ENCODE results near the gene S1PR2.
"Not testable (repeated sequence)": the region's sequence is repeated elsewhere in the genome, so short reads cannot be mapped to it uniquely, and the experiment has no call there.

S1PR2 gene

GRCh38 chr19:10201176-10201575, 30.0 kb downstream of the S1PR2 start:
- Histone ChIP-seq H3K27ac (ENCODE audit: low read depth, low read length) (no peak overlapping the region), H3K4me1 (ENCODE audit: control insufficient read depth, insufficient read depth, low read length) (peaks cover 7% of the 10 kb centered on the region; the same call in 1 of the 2 replicates)

GRCh38 chr19:10200101-10200500, 31.0 kb downstream of the S1PR2 start:
- not testable (repeated sequence) for H3K4me1 ChIP-seq (ENCODE audit: control insufficient read depth, insufficient read depth, low read length); H3K27me3 ChIP-seq (ENCODE audit: control insufficient read depth, insufficient read depth, low read length); H3K9me3 ChIP-seq (ENCODE audit: control insufficient read depth, insufficient read depth, low read depth, low read length); H3K27ac ChIP-seq (ENCODE audit: low read depth, low read length); H3K9ac ChIP-seq (ENCODE audit: low read length); H3K36me3 ChIP-seq (ENCODE audit: control insufficient read depth, insufficient read depth, low read length); H3K4me3 ChIP-seq (ENCODE audit: low read depth, low read length)

More at GRCh38 chr19:10201176-10201575, 30.0 kb downstream of the S1PR2 start:
- no peaks in the 10 kb centered on the region for H3K27me3 ChIP-seq (ENCODE audit: control insufficient read depth, insufficient read depth, low read length)
- H3K36me3 ChIP-seq (ENCODE audit: control insufficient read depth, insufficient read depth, low read length): no peaks in the 10 kb centered on the region
- H3K9ac ChIP-seq (ENCODE audit: low read length): no peak overlapping the region
- no peaks in the 10 kb centered on the region for H3K9me3 ChIP-seq (ENCODE audit: control insufficient read depth, insufficient read depth, low read depth, low read length)
- no peak overlapping the region for H3K4me3 ChIP-seq (ENCODE audit: low read depth, low read length)

DNA sequence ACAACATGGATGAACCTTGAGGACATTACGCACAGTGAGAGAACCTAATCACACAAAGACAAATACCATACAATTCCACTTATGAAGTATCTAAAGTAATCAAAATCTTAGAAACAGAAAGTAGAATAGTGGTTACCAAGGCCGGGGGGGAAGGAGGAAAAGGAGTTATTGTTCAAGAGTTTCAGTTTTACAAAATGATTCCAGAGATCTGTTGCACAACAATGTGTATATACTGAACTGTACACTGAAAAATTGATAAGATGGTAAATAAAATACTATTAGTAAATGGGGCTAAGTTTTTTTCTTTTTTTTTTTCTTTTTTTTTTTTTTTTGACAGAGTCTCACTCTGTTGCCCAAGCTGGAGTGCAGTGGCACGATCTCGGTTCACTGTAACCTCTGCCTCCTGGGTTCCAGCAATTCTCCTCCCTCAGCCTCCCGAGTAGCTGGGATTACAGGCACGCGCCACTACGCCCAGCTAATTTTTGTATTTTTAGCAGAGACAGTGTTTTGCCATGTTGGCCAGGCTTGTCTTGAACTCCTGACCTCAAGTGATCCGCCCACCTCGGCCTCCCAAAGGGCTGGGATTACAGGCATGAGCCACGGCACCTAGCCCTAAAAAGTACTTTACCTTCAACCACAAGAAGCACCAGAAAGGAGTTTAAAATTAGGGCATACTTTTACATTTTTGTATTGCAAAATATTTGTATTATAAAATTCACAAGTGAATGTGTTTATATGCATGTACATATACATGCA, 32.1 kb downstream of the S1PR2 start:
- not testable (repeated sequence) for H3K4me3 ChIP-seq (ENCODE audit: low read depth, low read length); H3K4me1 ChIP-seq (ENCODE audit: control insufficient read depth, insufficient read depth, low read length); H3K27ac ChIP-seq (ENCODE audit: low read depth, low read length); H3K9me3 ChIP-seq (ENCODE audit: control insufficient read depth, insufficient read depth, low read depth, low read length); H3K27me3 ChIP-seq (ENCODE audit: control insufficient read depth, insufficient read depth, low read length); H3K9ac ChIP-seq (ENCODE audit: low read length); H3K36me3 ChIP-seq (ENCODE audit: control insufficient read depth, insufficient read depth, low read length)

GRCh38 chr19:10195199-10195519, 36.0 kb downstream of the S1PR2 start:
- peak overlapping the region; percentile 87 for H3K4me3 ChIP-seq (ENCODE audit: low read depth, low read length)
- peak overlapping the region; percentile 23 for H3K9ac ChIP-seq (ENCODE audit: low read length)
- H3K4me1 ChIP-seq (ENCODE audit: control insufficient read depth, insufficient read depth, low read length): no peaks in the 10 kb centered on the region
- H3K36me3 ChIP-seq (ENCODE audit: control insufficient read depth, insufficient read depth, low read length): peaks cover 8% of the 10 kb centered on the region
- no peak overlapping the region for H3K27ac ChIP-seq (ENCODE audit: low read depth, low read length)
- no peaks in the 10 kb centered on the region for H3K27me3 ChIP-seq (ENCODE audit: control insufficient read depth, insufficient read depth, low read length)
- no peaks in the 10 kb centered on the region for H3K9me3 ChIP-seq (ENCODE audit: control insufficient read depth, insufficient read depth, low read depth, low read length)

- Histone ChIP-seq H3K27ac (ENCODE audit: low read depth, low read length) (peak within 1 kb of the TSS; percentile 82), H3K4me1 (ENCODE audit: control insufficient read depth, insufficient read depth, low read length) (no peaks in the 10 kb centered on the region)
These were observed 36.5 kb downstream of the S1PR2 start, which contains the start of gene DNMT1 for GRCh38 chr19:10194500-10195198. Gene DNMT1, minus strand, starts transcription at chr19:10194953. Its CDS starts 54 bp downstream, at chr19:10194899.

DNA sequence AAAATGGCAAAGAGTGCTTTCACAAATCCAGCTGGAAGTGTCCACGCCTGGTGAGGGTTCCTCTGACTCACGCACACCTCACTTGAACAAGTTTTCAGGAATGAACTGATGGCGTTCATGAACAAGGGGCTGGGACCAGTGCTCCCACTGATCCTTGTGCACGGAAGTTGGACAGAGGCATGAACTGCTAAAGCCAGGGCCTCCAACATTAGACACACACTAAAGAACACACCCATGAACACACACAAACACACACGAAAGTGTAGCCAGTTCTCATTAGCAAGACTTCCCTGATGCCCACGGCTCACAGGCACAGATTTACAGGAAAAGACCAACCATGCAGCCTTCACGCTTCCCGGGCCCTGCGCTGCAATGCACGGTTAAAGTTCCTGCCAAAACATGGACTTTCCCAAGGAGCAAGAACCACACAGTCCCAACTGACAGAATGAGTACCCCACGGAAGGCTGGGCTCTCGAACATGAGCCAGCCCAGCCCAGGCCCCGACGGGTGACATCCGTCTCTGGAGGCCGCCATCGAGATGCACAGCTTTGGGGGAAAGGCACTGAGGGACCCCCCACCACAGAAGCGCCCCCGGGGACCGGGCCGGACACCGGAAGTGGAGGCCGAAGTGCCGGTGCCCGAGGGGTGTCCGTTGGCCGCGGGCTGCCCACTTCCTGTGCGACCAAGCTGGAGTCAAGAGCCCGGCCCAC, 37.2 kb downstream of the S1PR2 start:
- Histone ChIP-seq H3K27ac (ENCODE audit: low read depth, low read length) (peak overlapping the region; percentile 82), H3K9ac (ENCODE audit: low read length) (peak overlapping the region; percentile 97), H3K9me3 (ENCODE audit: control insufficient read depth, insufficient read depth, low read depth, low read length) (no peaks in the 10 kb centered on the region), H3K4me3 (ENCODE audit: low read depth, low read length) (peak overlapping the region; percentile 87), H3K4me1 (ENCODE audit: control insufficient read depth, insufficient read depth, low read length) (no peaks in the 10 kb centered on the region), H3K36me3 (ENCODE audit: control insufficient read depth, insufficient read depth, low read length) (peaks cover 16% of the 10 kb centered on the region), H3K27me3 (ENCODE audit: control insufficient read depth, insufficient read depth, low read length) (no peaks in the 10 kb centered on the region)

More at GRCh38 chr19:10194500-10195198, 36.5 kb downstream of the S1PR2 start, which contains the start of gene DNMT1:
- Histone ChIP-seq H3K9me3 (ENCODE audit: control insufficient read depth, insufficient read depth, low read depth, low read length) (no peaks in the 10 kb centered on the region), H3K4me3 (ENCODE audit: low read depth, low read length) (peak within 1 kb of the TSS; percentile 87), H3K27me3 (ENCODE audit: control insufficient read depth, insufficient read depth, low read length) (no peaks in the 10 kb centered on the region), H3K36me3 (ENCODE audit: control insufficient read depth, insufficient read depth, low read length) (peaks cover 13% of the 10 kb centered on the region), H3K9ac (ENCODE audit: low read length) (peak within 1 kb of the TSS; percentile 97)

DNA sequence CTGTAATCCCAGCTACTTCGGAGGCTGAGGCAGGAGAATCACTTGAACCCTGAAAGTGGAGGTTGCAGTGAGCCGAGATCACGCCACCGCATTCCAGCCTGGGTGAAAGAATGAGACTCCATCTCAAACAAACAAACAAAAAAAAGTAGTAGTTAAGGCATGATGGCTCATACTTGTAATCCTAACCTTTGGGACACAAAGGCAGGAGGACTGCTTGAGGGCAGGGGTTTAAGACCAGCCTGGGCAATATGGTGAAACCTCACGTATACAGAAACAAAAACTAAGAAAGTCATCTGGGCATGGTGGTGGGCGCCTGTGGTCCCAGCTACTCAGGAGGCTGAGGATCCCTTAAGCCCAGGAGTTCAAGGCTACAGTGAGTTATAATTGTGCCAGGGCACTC, 38.2 kb downstream of the S1PR2 start:
- Histone ChIP-seq H3K9me3 (ENCODE audit: control insufficient read depth, insufficient read depth, low read depth, low read length) (no peaks in the 10 kb centered on the region), H3K4me3 (ENCODE audit: low read depth, low read length) (peak overlapping the region; percentile 87; the same call in 1 of the 2 replicates), H3K9ac (ENCODE audit: low read length) (no peak overlapping the region), H3K27ac (ENCODE audit: low read depth, low read length) (no peak overlapping the region), H3K27me3 (ENCODE audit: control insufficient read depth, insufficient read depth, low read length) (no peaks in the 10 kb centered on the region), H3K4me1 (ENCODE audit: control insufficient read depth, insufficient read depth, low read length) (no peaks in the 10 kb centered on the region), H3K36me3 (ENCODE audit: control insufficient read depth, insufficient read depth, low read length) (peaks cover 17% of the 10 kb centered on the region)

DNA sequence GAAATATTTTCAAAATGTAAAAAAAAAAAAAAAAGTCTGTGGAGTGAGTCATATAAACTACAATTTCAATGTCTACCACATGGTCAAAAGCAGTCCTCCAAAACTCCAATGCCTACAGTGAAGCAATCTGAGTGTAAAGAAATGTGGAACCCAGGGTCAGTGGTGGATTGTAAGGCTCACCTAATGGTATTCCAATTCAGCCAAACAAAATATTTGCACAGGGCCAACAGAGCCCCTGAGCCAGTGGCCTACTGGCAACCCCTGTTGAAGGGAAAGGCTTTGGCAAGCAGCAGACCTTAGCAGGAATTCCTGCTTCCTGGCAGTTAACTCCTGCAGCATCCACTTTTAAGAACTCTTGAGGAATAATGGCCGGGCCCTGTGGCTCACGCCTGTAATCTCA, 39.8 kb downstream of the S1PR2 start:
- no peaks in the 10 kb centered on the region for H3K27me3 ChIP-seq (ENCODE audit: control insufficient read depth, insufficient read depth, low read length)
- H3K4me3 ChIP-seq (ENCODE audit: low read depth, low read length): no peak overlapping the region
- H3K9ac ChIP-seq (ENCODE audit: low read length): no peak overlapping the region
- peaks cover 33% of the 10 kb centered on the region for H3K36me3 ChIP-seq (ENCODE audit: control insufficient read depth, insufficient read depth, low read length)
- no peaks in the 10 kb centered on the region for H3K4me1 ChIP-seq (ENCODE audit: control insufficient read depth, insufficient read depth, low read length)
- H3K27ac ChIP-seq (ENCODE audit: low read depth, low read length): no peak overlapping the region
- no peaks in the 10 kb centered on the region for H3K9me3 ChIP-seq (ENCODE audit: control insufficient read depth, insufficient read depth, low read depth, low read length)

- H3K36me3 ChIP-seq (ENCODE audit: control insufficient read depth, insufficient read depth, low read length): peaks cover 44% of the 10 kb centered on the region
- no peak overlapping the region for H3K27ac ChIP-seq (ENCODE audit: low read depth, low read length)
- no peaks in the 10 kb centered on the region for H3K4me1 ChIP-seq (ENCODE audit: control insufficient read depth, insufficient read depth, low read length)
These were observed 41.1 kb downstream of the S1PR2 start for GRCh38 chr19:10190026-10190425.

GRCh38 chr19:10189616-10190015, 41.5 kb downstream of the S1PR2 start:
- Histone ChIP-seq H3K9me3 (ENCODE audit: control insufficient read depth, insufficient read depth, low read depth, low read length) (no peaks in the 10 kb centered on the region), H3K4me1 (ENCODE audit: control insufficient read depth, insufficient read depth, low read length) (no peaks in the 10 kb centered on the region), H3K4me3 (ENCODE audit: low read depth, low read length) (no peak overlapping the region), H3K9ac (ENCODE audit: low read length) (no peak overlapping the region), H3K27ac (ENCODE audit: low read depth, low read length) (no peak overlapping the region), H3K27me3 (ENCODE audit: control insufficient read depth, insufficient read depth, low read length) (no peaks in the 10 kb centered on the region), H3K36me3 (ENCODE audit: control insufficient read depth, insufficient read depth, low read length) (peaks cover 48% of the 10 kb centered on the region)

More at GRCh38 chr19:10190026-10190425, 41.1 kb downstream of the S1PR2 start:
- Histone ChIP-seq H3K27me3 (ENCODE audit: control insufficient read depth, insufficient read depth, low read length) (no peaks in the 10 kb centered on the region), H3K9ac (ENCODE audit: low read length) (no peak overlapping the region), H3K4me3 (ENCODE audit: low read depth, low read length) (no peak overlapping the region), H3K9me3 (ENCODE audit: control insufficient read depth, insufficient read depth, low read depth, low read length) (no peaks in the 10 kb centered on the region)

- peaks cover 58% of the 10 kb centered on the region for H3K36me3 ChIP-seq (ENCODE audit: control insufficient read depth, insufficient read depth, low read length)
These were observed 43.8 kb downstream of the S1PR2 start for GRCh38 chr19:10187315-10187714.

More at GRCh38 chr19:10187315-10187714, 43.8 kb downstream of the S1PR2 start:
- no peak overlapping the region for H3K4me3 ChIP-seq (ENCODE audit: low read depth, low read length)
- no peaks in the 10 kb centered on the region for H3K27me3 ChIP-seq (ENCODE audit: control insufficient read depth, insufficient read depth, low read length)
- no peak overlapping the region for H3K9ac ChIP-seq (ENCODE audit: low read length)
- no peak overlapping the region for H3K27ac ChIP-seq (ENCODE audit: low read depth, low read length)
- no peaks in the 10 kb centered on the region for H3K4me1 ChIP-seq (ENCODE audit: control insufficient read depth, insufficient read depth, low read length)
- H3K9me3 ChIP-seq (ENCODE audit: control insufficient read depth, insufficient read depth, low read depth, low read length): no peaks in the 10 kb centered on the region
